Measurements from ENCODE around the gene IFFO2.

- TF ChIP-seq EZH2 (IDR thresholded peaks at IDR 0.05; ENCODE audit: low read depth) (no peak), CTCF (conservative IDR thresholded peaks at IDR 0.05) (no peak)
Measured at GRCh38 chr1:18941221-18942141, 15.0 kb downstream of the IFFO2 start.

Measured in PC-9 (cell line).